KMS-11 (cell line): ENCODE data around the gene TNFRSF6B.

Experiments
- H2AFZ ChIP-seq: fragments of 200-600 bp; sonication (generic); 2 replicates; pipeline ENCODE4 v1.6.1; 2016; ENCODE audit warnings: antibody characterized with exemption, mixed run types, low read depth
- H3K27ac ChIP-seq: fragments of 200-600 bp; sonication (generic); 2 replicates; pipeline ENCODE4 v1.6.1; 2016; ENCODE audit warnings: mild to moderate bottlenecking, mixed run types
- H3K27me3 ChIP-seq: fragments of 200-600 bp; sonication (generic); 2 replicates; pipeline ENCODE4 v1.6.1; 2017; ENCODE audit warnings: mild to moderate bottlenecking, low read depth, mixed run types, moderate library complexity; ENCODE audit not compliant: insufficient read depth
- H3K36me3 ChIP-seq: fragments of 200-600 bp; sonication (generic); 2 replicates; pipeline ENCODE4 v1.6.1; 2017; ENCODE audit warnings: mild to moderate bottlenecking, mixed run types; ENCODE audit not compliant: insufficient read depth
- H3K4me1 ChIP-seq: fragments of 200-600 bp; sonication (generic); 2 replicates; pipeline ENCODE4 v1.6.1; 2016; ENCODE audit warnings: mild to moderate bottlenecking, low read depth, mixed run types; ENCODE audit not compliant: poor library complexity, severe bottlenecking
- H3K4me2 ChIP-seq: fragments of 200-600 bp; sonication (generic); 2 replicates; pipeline ENCODE4 v1.7.0; 2016; ENCODE audit warnings: mild to moderate bottlenecking, mixed run types
- H3K4me3 ChIP-seq: fragments of 200-600 bp; sonication (generic); IDR thresholded peaks from 2 replicates; pipeline ENCODE4 v1.6.1; 2017; ENCODE audit warnings: low read depth, low read length, mixed read lengths; ENCODE audit not compliant: insufficient read depth
- H3K79me2 ChIP-seq: fragments of 200-600 bp; sonication (generic); 2 replicates; pipeline ENCODE4 v1.6.1; 2016; ENCODE audit warnings: low read depth, mixed run types; ENCODE audit not compliant: insufficient read depth
- H3K9ac ChIP-seq: fragments of 200-600 bp; sonication (generic); 2 replicates; pipeline ENCODE4 v1.6.1; 2016; ENCODE audit warnings: mild to moderate bottlenecking, mixed run types
- H4K20me1 ChIP-seq: fragments of 200-600 bp; sonication (generic); 2 replicates; pipeline ENCODE4 v1.6.1; 2016; ENCODE audit warnings: mild to moderate bottlenecking, mixed run types; ENCODE audit not compliant: insufficient read depth
- TF ChIP-seq, protein P1 (sequence below): fragments of 200-600 bp; sonication (generic); conservative IDR thresholded peaks from 2 replicates; pipeline ENCODE4 v1.6.1; 2017; ENCODE audit warnings: low read depth, mild to moderate bottlenecking, antibody characterized with exemption, low read length, moderate library complexity, mixed read lengths

The TNFRSF6B gene

GRCh38 chr20:63662813-63663189 is 33.7 kb upstream of the TNFRSF6B start:
- Histone ChIP-seq H3K36me3 (no peaks in the 10 kb centered on the region), H2AFZ (no peak overlapping the region), H3K27ac (no peak overlapping the region), H3K4me3 (no peak overlapping the region), H3K27me3 (no peaks in the 10 kb centered on the region), H4K20me1 (no peaks in the 10 kb centered on the region), H3K79me2 (no peaks in the 10 kb centered on the region; the same call in 1 of the 2 replicates), H3K4me2 (no peak overlapping the region), H3K9ac (no peak overlapping the region), H3K4me1 (no peaks in the 10 kb centered on the region)
- TF ChIP-seq, protein P1, sequence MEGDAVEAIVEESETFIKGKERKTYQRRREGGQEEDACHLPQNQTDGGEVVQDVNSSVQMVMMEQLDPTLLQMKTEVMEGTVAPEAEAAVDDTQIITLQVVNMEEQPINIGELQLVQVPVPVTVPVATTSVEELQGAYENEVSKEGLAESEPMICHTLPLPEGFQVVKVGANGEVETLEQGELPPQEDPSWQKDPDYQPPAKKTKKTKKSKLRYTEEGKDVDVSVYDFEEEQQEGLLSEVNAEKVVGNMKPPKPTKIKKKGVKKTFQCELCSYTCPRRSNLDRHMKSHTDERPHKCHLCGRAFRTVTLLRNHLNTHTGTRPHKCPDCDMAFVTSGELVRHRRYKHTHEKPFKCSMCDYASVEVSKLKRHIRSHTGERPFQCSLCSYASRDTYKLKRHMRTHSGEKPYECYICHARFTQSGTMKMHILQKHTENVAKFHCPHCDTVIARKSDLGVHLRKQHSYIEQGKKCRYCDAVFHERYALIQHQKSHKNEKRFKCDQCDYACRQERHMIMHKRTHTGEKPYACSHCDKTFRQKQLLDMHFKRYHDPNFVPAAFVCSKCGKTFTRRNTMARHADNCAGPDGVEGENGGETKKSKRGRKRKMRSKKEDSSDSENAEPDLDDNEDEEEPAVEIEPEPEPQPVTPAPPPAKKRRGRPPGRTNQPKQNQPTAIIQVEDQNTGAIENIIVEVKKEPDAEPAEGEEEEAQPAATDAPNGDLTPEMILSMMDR = no peak

GRCh38 chr20:63663332-63664066 is 33.0 kb upstream of the TNFRSF6B start:
- no peaks in the 10 kb centered on the region for H3K27me3 ChIP-seq
- no peak overlapping the region for H3K27ac ChIP-seq
- H3K4me1 ChIP-seq = no peaks in the 10 kb centered on the region
- H3K9ac ChIP-seq = no peak overlapping the region
- H3K79me2 ChIP-seq = no peaks in the 10 kb centered on the region; the same call in 1 of the 2 replicates
- H3K4me3 ChIP-seq = no peak overlapping the region
- no peaks in the 10 kb centered on the region for H3K36me3 ChIP-seq
- TF ChIP-seq, protein P1 = no peak
- no peaks in the 10 kb centered on the region for H4K20me1 ChIP-seq
- H3K4me2 ChIP-seq = no peak overlapping the region
- no peak overlapping the region for H2AFZ ChIP-seq

GRCh38 chr20:63664143-63664851 is 32.2 kb upstream of the TNFRSF6B start:
- no peaks in the 10 kb centered on the region for H3K4me1 ChIP-seq
- H3K4me3 ChIP-seq = no peak overlapping the region
- TF ChIP-seq, protein P1 = no peak
- no peak overlapping the region for H2AFZ ChIP-seq
- H3K79me2 ChIP-seq = no peaks in the 10 kb centered on the region; the same call in 1 of the 2 replicates
- H3K36me3 ChIP-seq = no peaks in the 10 kb centered on the region
- H3K4me2 ChIP-seq = no peak overlapping the region
- no peaks in the 10 kb centered on the region for H4K20me1 ChIP-seq
- H3K27ac ChIP-seq = no peak overlapping the region
- no peaks in the 10 kb centered on the region for H3K27me3 ChIP-seq
- no peak overlapping the region for H3K9ac ChIP-seq

GRCh38 chr20:63664861-63665594 is 31.4 kb upstream of the TNFRSF6B start:
- H4K20me1 ChIP-seq = no peaks in the 10 kb centered on the region
- H3K9ac ChIP-seq = no peak overlapping the region
- no peaks in the 10 kb centered on the region for H3K36me3 ChIP-seq
- H3K79me2 ChIP-seq = no peaks in the 10 kb centered on the region
- no peaks in the 10 kb centered on the region for H3K4me1 ChIP-seq
- no peak overlapping the region for H3K4me2 ChIP-seq
- H2AFZ ChIP-seq = no peak overlapping the region
- H3K27me3 ChIP-seq = no peaks in the 10 kb centered on the region
- no peak overlapping the region for H3K27ac ChIP-seq
- TF ChIP-seq, protein P1 = no peak
- H3K4me3 ChIP-seq = no peak overlapping the region
